ENCODE measurements around the gene PLB1.
A peak's percentile ranks its signal among the peaks of the same experiment; 100 is the strongest.
"Not testable (repeated sequence)": the region's sequence is repeated elsewhere in the genome, so short reads cannot be mapped to it uniquely, and the experiment has no call there.

Gene PLB1

GRCh38 chr2:28532399-28532798 is 36.5 kb downstream of the PLB1 start:
- no peak for DNase-seq (ENCODE audit: low read depth, low spot score)

GRCh38 chr2:28533044-28533680 is 37.3 kb downstream of the PLB1 start:
- no peak for DNase-seq (ENCODE audit: low read depth, low spot score)

- DNase-seq (ENCODE audit: low read depth, low spot score): no peak
Observed at GRCh38 chr2:28534817-28535216, 39.0 kb downstream of the PLB1 start.

- DNase-seq (ENCODE audit: low read depth, low spot score): no peak
Observed at GRCh38 chr2:28538134-28538533, 42.3 kb downstream of the PLB1 start.

- DNase-seq (ENCODE audit: low read depth, low spot score): no peak
Observed at GRCh38 chr2:28538652-28539051, 42.8 kb downstream of the PLB1 start.

GRCh38 chr2:28539118-28539541 is 43.3 kb downstream of the PLB1 start:
- no peak for DNase-seq (ENCODE audit: low read depth, low spot score)

- peak; percentile 12 for DNase-seq (ENCODE audit: low read depth, low spot score)
Observed at GRCh38 chr2:28543316-28544035, 47.6 kb downstream of the PLB1 start.

- DNase-seq (ENCODE audit: low read depth, low spot score): no peak
Observed at GRCh38 chr2:28544036-28544346, 48.1 kb downstream of the PLB1 start.

- no peak for DNase-seq (ENCODE audit: low read depth, low spot score)
Observed at GRCh38 chr2:28544405-28544921, 48.6 kb downstream of the PLB1 start.

- no peak for DNase-seq (ENCODE audit: low read depth, low spot score)
Observed at GRCh38 chr2:28544922-28545589, 49.2 kb downstream of the PLB1 start.

GRCh38 chr2:28545590-28546200 is 49.8 kb downstream of the PLB1 start:
- no peak for DNase-seq (ENCODE audit: low read depth, low spot score)

GRCh38 chr2:28546242-28546641 is 50.4 kb downstream of the PLB1 start:
- no peak for DNase-seq (ENCODE audit: low read depth, low spot score)

GRCh38 chr2:28547223-28547860 is 51.5 kb downstream of the PLB1 start:
- no peak for DNase-seq (ENCODE audit: low read depth, low spot score)

- DNase-seq (ENCODE audit: low read depth, low spot score): no peak
Observed at GRCh38 chr2:28547906-28548600, 52.2 kb downstream of the PLB1 start.

- DNase-seq (ENCODE audit: low read depth, low spot score): not testable (repeated sequence)
Observed at GRCh38 chr2:28550345-28550744, 54.5 kb downstream of the PLB1 start.

- DNase-seq (ENCODE audit: low read depth, low spot score): no peak
Observed at GRCh38 chr2:28552045-28552823, 56.4 kb downstream of the PLB1 start.

GRCh38 chr2:28556303-28556702 is 60.4 kb downstream of the PLB1 start:
- no peak for DNase-seq (ENCODE audit: low read depth, low spot score)

GRCh38 chr2:28557389-28558131 is 61.7 kb downstream of the PLB1 start:
- no peak for DNase-seq (ENCODE audit: low read depth, low spot score)

GRCh38 chr2:28558158-28558820 is 62.4 kb downstream of the PLB1 start:
- DNase-seq (ENCODE audit: low read depth, low spot score): no peak

Measured in smooth muscle cell of the brain vasculature (primary cell).